Measurements from ENCODE around the gene SARS2. TPM values are rescaled to one million over a fixed set of nuclear protein-coding genes. Genes with fewer than 3 reads are reported as not detected.
A peak's percentile ranks its signal among the peaks of the same experiment; 100 is the strongest.

SARS2 gene
- total and polyA plus RNA-seq, 5 donors = 15.5 to 20.3 (median 17.2) TPM

DNA sequence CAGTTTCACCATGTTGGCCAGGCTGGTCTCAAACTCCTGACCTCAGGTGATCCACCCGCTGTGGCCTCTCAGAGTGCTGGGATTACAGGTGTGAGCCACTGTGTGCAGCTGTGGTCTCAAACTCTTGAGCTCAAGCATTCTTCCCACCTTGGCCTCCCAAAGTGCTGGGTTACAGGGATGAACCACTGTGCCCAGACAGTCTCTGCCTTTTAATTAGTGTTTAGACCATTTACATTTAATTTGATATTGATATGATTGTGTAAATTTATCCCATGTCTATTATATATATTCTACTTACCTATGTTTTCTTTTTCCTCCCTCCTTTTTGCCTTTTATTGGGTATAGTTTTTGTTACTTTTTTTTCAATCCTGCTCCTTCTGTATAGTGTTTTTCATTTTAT lies 28.9 kb downstream of the SARS2 start:
- no peak overlapping the region for H3K4me3 ChIP-seq (ENCODE audit: low read length)
- peak in 1 of 3 donors; percentile 21 for DNase-seq
- no peak overlapping the region for H3K27ac ChIP-seq (ENCODE audit: low read length)
- H3K27me3 ChIP-seq (ENCODE audit: control insufficient read depth, insufficient read depth) = no peaks in the 10 kb centered on the region
- no peaks in the 10 kb centered on the region for H3K9me3 ChIP-seq (ENCODE audit: control insufficient read depth, low read length)
- peaks cover 3% of the 10 kb centered on the region for H3K4me1 ChIP-seq (ENCODE audit: control insufficient read depth, insufficient read depth, low read length)
- ATAC-seq = no peak
- WGBS = 100% methylated on average over 1 of the region's 1 CpG
- intact Hi-C loops (cut with DNase I) = no loop called here

GRCh38 chr19:38900743-38901190 lies 29.8 kb downstream of the SARS2 start:
- ATAC-seq (no peak), DNase-seq (no peak)
- WGBS = 23% methylated on average over 3 of the region's 3 CpGs
- H3K4me1 ChIP-seq (ENCODE audit: control insufficient read depth, insufficient read depth, low read length) = peaks cover 3% of the 10 kb centered on the region
- intact Hi-C loops (cut with DNase I) = no loop called here
- no peaks in the 10 kb centered on the region for H3K9me3 ChIP-seq (ENCODE audit: control insufficient read depth, low read length)
- no peak overlapping the region for H3K27ac ChIP-seq (ENCODE audit: low read length)
- no peaks in the 10 kb centered on the region for H3K27me3 ChIP-seq (ENCODE audit: control insufficient read depth, insufficient read depth)
- H3K4me3 ChIP-seq (ENCODE audit: low read length) = peak overlapping the region; percentile 70

DNA sequence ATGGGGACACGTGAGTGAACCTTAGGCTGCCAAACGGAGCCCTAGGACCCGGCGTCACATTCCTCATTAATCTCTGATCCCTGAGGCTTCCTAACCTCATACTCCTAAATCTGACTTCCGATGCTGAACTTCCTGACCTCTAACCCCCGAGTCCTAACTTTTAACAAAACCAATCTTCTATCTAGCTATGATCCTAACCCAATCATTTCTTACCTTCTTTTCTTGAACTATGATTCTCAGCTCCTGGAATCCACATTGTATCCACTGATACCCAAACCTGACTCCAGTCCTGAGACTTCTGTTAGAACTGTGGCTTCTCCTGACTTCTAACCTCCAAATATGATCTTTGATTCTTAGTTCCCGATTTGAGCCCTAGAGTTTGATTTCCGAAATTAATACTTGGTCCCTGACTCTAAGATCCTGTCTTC lies 30.3 kb downstream of the SARS2 start:
- WGBS = 2% methylated on average over 8 of the region's 8 CpGs
- H3K9me3 ChIP-seq (ENCODE audit: control insufficient read depth, low read length) = no peaks in the 10 kb centered on the region
- ATAC-seq = no peak
- H3K27me3 ChIP-seq (ENCODE audit: control insufficient read depth, insufficient read depth) = no peaks in the 10 kb centered on the region
- DNase-seq = no peak
- H3K4me1 ChIP-seq (ENCODE audit: control insufficient read depth, insufficient read depth, low read length) = peaks cover 3% of the 10 kb centered on the region
- peak overlapping the region; percentile 70 for H3K4me3 ChIP-seq (ENCODE audit: low read length)
- intact Hi-C loops (cut with DNase I) = no loop called here
- H3K27ac ChIP-seq (ENCODE audit: low read length) = peak overlapping the region; percentile 87

- ATAC-seq (peak; percentile 98 to 99), DNase-seq (peak; percentile 100)
- under 1% methylated on average over 64 of the region's 64 CpGs for WGBS
- H3K4me1 ChIP-seq (ENCODE audit: control insufficient read depth, insufficient read depth, low read length) = peaks cover 3% of the 10 kb centered on the region
- no peaks in the 10 kb centered on the region for H3K27me3 ChIP-seq (ENCODE audit: control insufficient read depth, insufficient read depth)
- H3K9me3 ChIP-seq (ENCODE audit: control insufficient read depth, low read length) = no peaks in the 10 kb centered on the region
- intact Hi-C loops (cut with DNase I) = no loop called here
- H3K27ac ChIP-seq (ENCODE audit: low read length) = peak within 1 kb of the TSS; percentile 87
- peak within 1 kb of the TSS; percentile 70 for H3K4me3 ChIP-seq (ENCODE audit: low read length)
Observed at GRCh38 chr19:38899447-38900201, 30.9 kb downstream of the SARS2 start, which contains the start of the genes NFKBIB and SIRT2. Gene NFKBIB, plus strand, starts transcription at chr19:38899969. Its CDS starts 64 bp downstream, at chr19:38900033. Gene SIRT2, minus strand, starts transcription at chr19:38899618. Its CDS starts 97 bp downstream, at chr19:38899521.

DNA sequence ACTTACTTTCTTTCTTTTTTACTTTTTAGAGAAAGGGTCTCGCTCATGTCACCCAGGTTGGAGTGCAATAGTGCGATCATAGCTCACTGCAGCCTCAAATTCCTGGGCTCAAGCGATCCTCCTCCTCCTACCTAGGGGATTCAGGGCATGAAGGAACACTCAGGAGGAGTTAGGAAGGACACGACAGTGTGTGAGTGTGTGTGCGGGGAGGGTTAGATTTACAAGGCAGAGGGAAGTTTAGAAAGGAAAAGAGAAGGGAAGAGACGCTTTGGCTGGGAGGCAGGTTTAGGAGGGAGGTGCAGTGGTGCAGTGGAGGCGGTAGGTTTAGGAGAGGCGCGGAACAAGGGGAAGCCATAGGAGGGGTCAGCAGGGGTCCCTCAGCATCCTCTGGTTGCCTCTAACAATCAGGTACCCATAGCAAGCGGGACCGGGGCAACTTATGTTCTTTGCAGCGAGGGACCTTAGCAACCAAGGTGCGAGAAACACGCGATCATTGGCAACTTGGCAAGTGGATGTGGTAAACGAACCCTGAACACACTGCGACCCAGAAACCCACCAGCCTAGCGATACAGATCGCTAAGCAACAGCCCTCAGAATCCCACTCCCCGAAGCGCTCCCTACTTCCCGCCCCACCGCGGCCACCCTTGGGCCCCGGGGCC lies 31.6 kb downstream of the SARS2 start:
- ATAC-seq (peak in 1 of 2 donors; percentile 4), DNase-seq (no peak)
- Histone ChIP-seq H3K4me3 (ENCODE audit: low read length) (peak overlapping the region; percentile 70), H3K9me3 (ENCODE audit: control insufficient read depth, low read length) (no peaks in the 10 kb centered on the region), H3K27ac (ENCODE audit: low read length) (peak overlapping the region; percentile 48), H3K27me3 (ENCODE audit: control insufficient read depth, insufficient read depth) (no peaks in the 10 kb centered on the region), H3K4me1 (ENCODE audit: control insufficient read depth, insufficient read depth, low read length) (peaks cover 3% of the 10 kb centered on the region)
- intact Hi-C loops (cut with DNase I) = no loop called here
- WGBS = 6% methylated on average over 25 of the region's 25 CpGs

DNA sequence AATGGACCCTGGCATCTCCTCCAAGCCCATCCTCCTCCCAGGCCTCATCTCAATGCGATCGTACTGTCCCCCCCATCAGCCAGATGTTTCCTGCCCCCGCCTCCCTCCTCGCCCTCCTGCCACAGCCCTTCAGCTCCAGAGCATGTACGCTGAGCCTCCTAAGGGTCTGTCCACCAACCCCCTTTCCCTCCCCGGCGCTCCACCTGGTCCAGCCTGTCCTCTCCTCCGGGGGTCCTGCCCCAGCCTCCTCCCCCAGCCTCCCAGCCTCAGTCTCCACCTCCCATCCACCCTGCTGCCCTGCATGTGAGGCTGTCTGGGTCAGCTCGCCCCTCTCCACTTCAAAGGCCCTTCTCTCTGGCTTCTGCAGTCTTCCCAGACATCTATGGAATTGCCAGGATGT lies 35.6 kb downstream of the SARS2 start:
- ATAC-seq (no peak), DNase-seq (no peak)
- H3K27me3 ChIP-seq (ENCODE audit: control insufficient read depth, insufficient read depth) = no peaks in the 10 kb centered on the region
- H3K4me1 ChIP-seq (ENCODE audit: control insufficient read depth, insufficient read depth, low read length) = peaks cover 5% of the 10 kb centered on the region
- no peaks in the 10 kb centered on the region for H3K9me3 ChIP-seq (ENCODE audit: control insufficient read depth, low read length)
- no peak overlapping the region for H3K4me3 ChIP-seq (ENCODE audit: low read length)
- H3K27ac ChIP-seq (ENCODE audit: low read length) = no peak overlapping the region
- WGBS = 67% methylated on average over 9 of the region's 9 CpGs
- intact Hi-C loops (cut with DNase I) = no loop called here

DNA sequence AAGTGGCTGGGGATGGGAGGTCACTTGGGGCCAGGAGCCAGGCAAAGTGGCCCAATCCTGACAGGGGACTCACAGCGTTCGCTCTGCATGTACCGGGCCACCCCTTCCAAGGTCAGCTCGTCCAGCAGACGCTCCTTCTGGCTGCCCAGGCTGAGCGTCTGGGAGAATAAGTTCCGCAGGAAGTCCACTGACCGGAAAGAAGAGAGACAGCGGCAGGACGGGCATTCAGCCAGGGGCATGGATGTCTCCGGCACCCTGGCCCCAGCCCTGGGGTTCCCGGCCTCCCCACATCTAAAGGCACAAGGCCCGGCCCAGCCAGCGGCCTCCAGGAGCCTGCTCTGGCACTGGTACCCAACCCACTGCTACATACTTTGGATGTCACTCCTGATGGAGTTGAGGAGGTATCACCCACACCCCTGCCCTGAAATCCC lies 37.2 kb downstream of the SARS2 start:
- no peak for ATAC-seq
- no peak overlapping the region for H3K4me3 ChIP-seq (ENCODE audit: low read length)
- intact Hi-C loops (cut with DNase I) = no loop called here
- 59% methylated on average over 14 of the region's 14 CpGs for WGBS
- H3K4me1 ChIP-seq (ENCODE audit: control insufficient read depth, insufficient read depth, low read length) = peaks cover 4% of the 10 kb centered on the region
- no peaks in the 10 kb centered on the region for H3K27me3 ChIP-seq (ENCODE audit: control insufficient read depth, insufficient read depth)
- H3K27ac ChIP-seq (ENCODE audit: low read length) = no peak overlapping the region
- no peaks in the 10 kb centered on the region for H3K9me3 ChIP-seq (ENCODE audit: control insufficient read depth, low read length)
- DNase-seq = peak in 1 of 3 donors; percentile 72

DNA sequence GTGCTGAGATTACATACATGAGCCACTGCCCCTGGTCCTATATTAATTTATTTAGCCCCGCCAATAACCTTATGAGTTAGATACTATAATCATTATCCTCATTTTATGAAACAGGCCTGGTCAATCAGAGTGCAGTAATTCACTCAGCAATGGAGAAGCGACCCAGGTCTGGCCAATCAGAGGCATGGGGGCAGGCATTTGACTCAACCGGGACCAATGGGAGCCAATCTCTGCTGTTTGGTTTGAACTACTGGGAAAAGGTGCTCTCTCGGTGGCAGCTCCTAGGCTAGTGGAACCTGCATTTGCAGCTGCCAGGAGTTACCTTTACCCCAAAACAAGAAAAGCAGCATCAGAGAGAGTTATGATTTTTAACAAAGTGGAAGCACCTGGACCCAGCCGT lies 37.7 kb downstream of the SARS2 start:
- DNase-seq (no peak), ATAC-seq (no peak)
- 83% methylated on average over 5 of the region's 5 CpGs for WGBS
- Histone ChIP-seq H3K27me3 (ENCODE audit: control insufficient read depth, insufficient read depth) (no peaks in the 10 kb centered on the region), H3K4me1 (ENCODE audit: control insufficient read depth, insufficient read depth, low read length) (peaks cover 2% of the 10 kb centered on the region), H3K9me3 (ENCODE audit: control insufficient read depth, low read length) (no peaks in the 10 kb centered on the region), H3K27ac (ENCODE audit: low read length) (no peak overlapping the region), H3K4me3 (ENCODE audit: low read length) (no peak overlapping the region)
- intact Hi-C loops (cut with DNase I) = no loop called here

- Histone ChIP-seq H3K27me3 (ENCODE audit: control insufficient read depth, insufficient read depth) (no peaks in the 10 kb centered on the region), H3K4me1 (ENCODE audit: control insufficient read depth, insufficient read depth, low read length) (peaks cover 2% of the 10 kb centered on the region), H3K9me3 (ENCODE audit: control insufficient read depth, low read length) (no peaks in the 10 kb centered on the region), H3K4me3 (ENCODE audit: low read length) (no peak overlapping the region), H3K27ac (ENCODE audit: low read length) (no peak overlapping the region)
- DNase-seq (peak in 1 of 3 donors; percentile 14), ATAC-seq (no peak)
- intact Hi-C loops (cut with DNase I) = no loop called here
- WGBS = 80% methylated on average over 6 of the region's 6 CpGs
Observed at GRCh38 chr19:38891771-38892170, 38.8 kb downstream of the SARS2 start.

- Histone ChIP-seq H3K4me3 (ENCODE audit: low read length) (no peak overlapping the region), H3K27ac (ENCODE audit: low read length) (peak overlapping the region; percentile 1), H3K9me3 (ENCODE audit: control insufficient read depth, low read length) (no peaks in the 10 kb centered on the region), H3K27me3 (ENCODE audit: control insufficient read depth, insufficient read depth) (no peaks in the 10 kb centered on the region), H3K4me1 (ENCODE audit: control insufficient read depth, insufficient read depth, low read length) (peaks cover 2% of the 10 kb centered on the region)
- DNase-seq (peak in 1 of 3 donors; percentile 41), ATAC-seq (peak; percentile 18 to 63)
- intact Hi-C loops (cut with DNase I) = no loop called here
Observed at GRCh38 chr19:38890686-38891085, 39.9 kb downstream of the SARS2 start.

DNA sequence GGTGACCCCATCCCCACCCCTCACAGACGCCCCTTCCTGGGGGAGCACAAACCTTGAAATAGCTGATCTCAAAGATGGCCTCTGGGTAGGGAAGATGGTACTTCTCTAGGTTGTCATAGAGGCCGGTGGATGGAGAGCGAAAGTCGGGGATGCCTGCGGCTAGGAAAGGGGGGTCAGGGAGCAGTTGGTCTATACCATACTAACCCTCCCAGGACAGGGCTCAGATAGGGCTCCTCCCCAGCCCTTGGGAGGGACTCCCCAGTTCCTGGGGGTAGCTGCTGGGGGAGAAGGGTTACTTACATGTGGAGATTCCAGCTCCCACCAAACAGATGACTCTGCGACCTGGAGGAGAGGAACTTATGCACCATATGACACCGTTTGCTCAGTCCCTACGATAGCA lies 40.8 kb downstream of the SARS2 start:
- 92% methylated on average over 8 of the region's 8 CpGs for WGBS
- ATAC-seq (no peak), DNase-seq (peak in 1 of 3 donors; percentile 25)
- Histone ChIP-seq H3K27ac (ENCODE audit: low read length) (no peak overlapping the region), H3K4me1 (ENCODE audit: control insufficient read depth, insufficient read depth, low read length) (peaks cover 2% of the 10 kb centered on the region), H3K9me3 (ENCODE audit: control insufficient read depth, low read length) (no peaks in the 10 kb centered on the region), H3K27me3 (ENCODE audit: control insufficient read depth, insufficient read depth) (no peaks in the 10 kb centered on the region), H3K4me3 (ENCODE audit: low read length) (no peak overlapping the region)
- intact Hi-C loops (cut with DNase I) = no loop called here

Measured in right cardiac atrium (tissue), 5 donors.